ENCODE data around the gene H1-8. TPM values are rescaled to one million over a fixed set of nuclear protein-coding genes. Genes with fewer than 3 reads are reported as not detected.

The H1-8 gene
- total RNA-seq, 1 experiment from 2014 or later = not detected

DNA sequence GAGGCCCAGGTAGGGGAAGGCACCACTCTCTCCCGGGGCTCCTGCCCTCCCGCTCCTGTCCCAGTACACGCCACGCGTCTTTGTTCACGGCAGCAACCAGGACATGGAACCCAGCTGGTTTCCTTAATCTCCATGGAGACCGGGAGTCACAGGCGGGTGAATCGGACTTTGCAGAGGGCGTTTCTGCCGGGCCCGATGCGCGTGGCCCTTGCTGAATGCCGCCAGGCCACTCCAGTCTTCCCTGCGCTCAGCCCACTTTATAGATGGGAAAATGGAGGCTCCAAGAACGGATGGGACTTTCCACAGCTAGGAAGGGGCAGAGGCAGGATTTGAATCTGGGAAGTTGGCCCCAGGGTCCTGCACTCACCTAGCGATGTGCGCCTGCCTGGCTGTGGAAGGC, 56.1 kb downstream of the H1-8 start:
- Histone ChIP-seq H3K36me3 (ENCODE audit: low read depth) (no peaks in the 10 kb centered on the region), H3K4me1 (replicated peaks; ENCODE audit: insufficient read depth) (peaks cover 15% of the 10 kb centered on the region), H2AFZ (no peak overlapping the region), H3K27ac (no peak overlapping the region), H4K20me1 (ENCODE audit: insufficient read depth) (peaks cover 1% of the 10 kb centered on the region), H3K27me3 (ENCODE audit: insufficient read depth, low read depth) (no peaks in the 10 kb centered on the region), H3K4me3 (no peak overlapping the region), H3F3A (ENCODE audit: insufficient read depth, low read depth) (no peaks in the 10 kb centered on the region; the same call in none of the 2 replicates), H3K79me2 (ENCODE audit: low read depth) (peaks cover 30% of the 10 kb centered on the region), H3K4me2 (no peak overlapping the region), H3K9me3 (ENCODE audit: insufficient read depth, low read depth) (no peaks in the 10 kb centered on the region), H3K9me2 (ENCODE audit: insufficient read depth) (no peaks in the 10 kb centered on the region)
- TF ChIP-seq, protein P1, sequence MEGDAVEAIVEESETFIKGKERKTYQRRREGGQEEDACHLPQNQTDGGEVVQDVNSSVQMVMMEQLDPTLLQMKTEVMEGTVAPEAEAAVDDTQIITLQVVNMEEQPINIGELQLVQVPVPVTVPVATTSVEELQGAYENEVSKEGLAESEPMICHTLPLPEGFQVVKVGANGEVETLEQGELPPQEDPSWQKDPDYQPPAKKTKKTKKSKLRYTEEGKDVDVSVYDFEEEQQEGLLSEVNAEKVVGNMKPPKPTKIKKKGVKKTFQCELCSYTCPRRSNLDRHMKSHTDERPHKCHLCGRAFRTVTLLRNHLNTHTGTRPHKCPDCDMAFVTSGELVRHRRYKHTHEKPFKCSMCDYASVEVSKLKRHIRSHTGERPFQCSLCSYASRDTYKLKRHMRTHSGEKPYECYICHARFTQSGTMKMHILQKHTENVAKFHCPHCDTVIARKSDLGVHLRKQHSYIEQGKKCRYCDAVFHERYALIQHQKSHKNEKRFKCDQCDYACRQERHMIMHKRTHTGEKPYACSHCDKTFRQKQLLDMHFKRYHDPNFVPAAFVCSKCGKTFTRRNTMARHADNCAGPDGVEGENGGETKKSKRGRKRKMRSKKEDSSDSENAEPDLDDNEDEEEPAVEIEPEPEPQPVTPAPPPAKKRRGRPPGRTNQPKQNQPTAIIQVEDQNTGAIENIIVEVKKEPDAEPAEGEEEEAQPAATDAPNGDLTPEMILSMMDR (conservative IDR thresholded peaks at IDR 0.05) = no peak
- no peak for TF ChIP-seq EZH2 (IDR thresholded peaks at IDR 0.05; ENCODE audit: low read depth)
- BruUV-seq (replicated peaks) = no TSS peak
- intact Hi-C loops (cut with micrococcal nuclease; ENCODE audit: unreplicated experiment) = no loop called here
- CTCF ChIA-PET = no interaction called here
- POLR2A ChIA-PET (ENCODE audit: unreplicated experiment) = no interaction called here
- DNase-seq = no peak

DNA sequence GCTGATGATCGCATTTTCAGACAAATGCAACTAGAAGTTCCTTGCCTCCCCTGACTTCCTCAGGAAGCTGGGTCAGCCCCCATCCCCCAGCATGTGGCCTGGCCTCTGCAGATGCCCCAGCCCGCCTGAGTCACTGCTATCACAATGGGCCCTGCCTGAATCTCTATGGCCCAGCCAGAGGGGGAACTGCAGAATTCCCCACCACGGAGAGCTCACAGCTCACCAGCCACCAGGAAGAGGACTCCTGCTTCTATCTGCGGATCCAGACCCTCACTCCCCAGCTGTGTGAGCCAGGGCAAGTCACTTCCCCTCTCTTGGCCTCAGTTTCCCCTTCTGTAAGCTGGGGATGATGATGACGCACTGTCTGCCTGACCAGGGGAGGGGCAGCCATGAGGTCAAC, 56.6 kb downstream of the H1-8 start:
- H3K79me2 ChIP-seq (ENCODE audit: low read depth) = peaks cover 35% of the 10 kb centered on the region
- no TSS peak for BruUV-seq (replicated peaks)

DNA sequence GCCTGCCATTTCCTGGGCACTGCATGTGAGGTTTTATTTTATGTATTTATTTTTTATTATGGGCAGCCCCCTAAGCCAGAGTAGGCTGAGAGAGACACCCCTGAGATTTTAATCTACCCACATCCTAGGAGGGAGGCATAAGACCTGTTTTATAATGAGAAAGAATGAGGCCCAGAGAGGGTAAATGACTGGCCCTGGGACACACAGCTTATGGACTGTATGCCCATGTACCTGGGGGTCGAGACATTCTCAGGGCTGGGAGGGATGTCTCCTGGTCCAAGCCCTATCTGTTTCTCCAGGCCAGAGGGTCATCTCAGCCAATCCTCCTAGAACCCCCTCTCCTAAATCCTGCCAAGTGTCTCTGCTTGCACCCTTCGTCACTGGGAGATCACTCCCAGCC, 57.4 kb downstream of the H1-8 start:
- CTCF ChIA-PET = no interaction called here

More for the DNA sequence above, 56.6 kb downstream of the H1-8 start:
- H3F3A ChIP-seq (ENCODE audit: insufficient read depth, low read depth) = no peaks in the 10 kb centered on the region; the same call in none of the 2 replicates
- no peaks in the 10 kb centered on the region for H3K9me3 ChIP-seq (ENCODE audit: insufficient read depth, low read depth)
- CTCF ChIA-PET = interaction anchor here (0.6 kb wide), 1 partner anchor 271 kb away, joined by 5 read pairs; no protein-coding TSS in a partner anchor
- H3K4me2 ChIP-seq = no peak overlapping the region
- H3K9me2 ChIP-seq (ENCODE audit: insufficient read depth) = no peaks in the 10 kb centered on the region
- no peak overlapping the region for H3K4me3 ChIP-seq
- peaks cover 21% of the 10 kb centered on the region for H3K4me1 ChIP-seq (replicated peaks; ENCODE audit: insufficient read depth)
- H3K27me3 ChIP-seq (ENCODE audit: insufficient read depth, low read depth) = no peaks in the 10 kb centered on the region
- no peaks in the 10 kb centered on the region for H3K36me3 ChIP-seq (ENCODE audit: low read depth)
- H3K27ac ChIP-seq = no peak overlapping the region
- no peak overlapping the region for H2AFZ ChIP-seq
- H4K20me1 ChIP-seq (ENCODE audit: insufficient read depth) = peaks cover 7% of the 10 kb centered on the region
- no peak for TF ChIP-seq EZH2 (IDR thresholded peaks at IDR 0.05; ENCODE audit: low read depth)
- TF ChIP-seq, protein P1 (conservative IDR thresholded peaks at IDR 0.05) = no peak
- POLR2A ChIA-PET (ENCODE audit: unreplicated experiment) = no interaction called here
- DNase-seq = no peak
- intact Hi-C loops (cut with micrococcal nuclease; ENCODE audit: unreplicated experiment) = no loop called here

More for the DNA sequence above, 57.4 kb downstream of the H1-8 start:
- Histone ChIP-seq H3K79me2 (ENCODE audit: low read depth) (peaks cover 39% of the 10 kb centered on the region), H3K36me3 (ENCODE audit: low read depth) (no peaks in the 10 kb centered on the region), H3F3A (ENCODE audit: insufficient read depth, low read depth) (no peaks in the 10 kb centered on the region; the same call in 1 of the 2 replicates), H3K9me3 (ENCODE audit: insufficient read depth, low read depth) (no peaks in the 10 kb centered on the region), H3K27ac (no peak overlapping the region), H2AFZ (no peak overlapping the region), H3K9me2 (ENCODE audit: insufficient read depth) (no peaks in the 10 kb centered on the region), H3K4me1 (replicated peaks; ENCODE audit: insufficient read depth) (peaks cover 24% of the 10 kb centered on the region), H3K27me3 (ENCODE audit: insufficient read depth, low read depth) (peaks cover 1% of the 10 kb centered on the region; the same call in 1 of the 2 replicates), H3K4me3 (no peak overlapping the region), H3K4me2 (no peak overlapping the region), H4K20me1 (ENCODE audit: insufficient read depth) (peaks cover 8% of the 10 kb centered on the region)
- no TSS peak for BruUV-seq (replicated peaks)
- POLR2A ChIA-PET (ENCODE audit: unreplicated experiment) = no interaction called here
- no peak for DNase-seq
- no peak for TF ChIP-seq EZH2 (IDR thresholded peaks at IDR 0.05; ENCODE audit: low read depth)
- TF ChIP-seq, protein P1 (conservative IDR thresholded peaks at IDR 0.05) = no peak
- intact Hi-C loops (cut with micrococcal nuclease; ENCODE audit: unreplicated experiment) = no loop called here

Other genes starting within 250 kb of the H1-8 start
- gene EFCAB12, start 114.5 kb upstream of the H1-8 start, total RNA-seq (2021) = 2.0 and 2.2 TPM in 2 replicates
- 48.6 and 49.4 TPM in 2 replicates for gene MBD4, start 103.2 kb upstream of the H1-8 start, total RNA-seq (2021)
- 44.8 and 55.6 TPM in 2 replicates for gene IFT122, start 103.0 kb upstream of the H1-8 start, total RNA-seq (2021)
- not detected in 2 replicates for gene RHO, start 14.5 kb upstream of the H1-8 start, total RNA-seq (2021)
- 44.4 and 50.4 TPM in 2 replicates for gene PLXND1, start 63.5 kb downstream of the H1-8 start, total RNA-seq (2021)